Urinary bladder (tissue), 4 donors: Measurements from ENCODE around the gene TMEM168. TPM values are rescaled to one million over a fixed set of nuclear protein-coding genes. Genes with fewer than 3 reads are reported as not detected.
"Not testable (repeated sequence)": the region's sequence is repeated elsewhere in the genome, so short reads cannot be mapped to it uniquely, and the experiment has no call there.

Source experiments
- DNase-seq: peaks from one replicate; pipeline ENCODE4 v3.0.0-alpha.2; 2015; ENCODE audit errors: extremely low spot score
- H3K27ac ChIP-seq: one replicate; pipeline ENCODE4 v1.5.1; 2013; ENCODE audit warnings: low read depth, mild to moderate bottlenecking, moderate library complexity
- H3K36me3 ChIP-seq: one replicate; pipeline ENCODE4 v1.6.1; 2013; ENCODE audit warnings: mild to moderate bottlenecking, moderate library complexity; ENCODE audit not compliant: insufficient read depth
- H3K4me1 ChIP-seq: one replicate; pipeline ENCODE4 v1.6.1; 2013; ENCODE audit warnings: mild to moderate bottlenecking, moderate library complexity; ENCODE audit not compliant: insufficient read depth
- H3K4me3 ChIP-seq: one replicate; pipeline ENCODE4 v1.5.1; 2013; ENCODE audit warnings: low read depth, low read length
- WGBS: extraction: QIAGEN DNeasy Blood & Tissue Kit; methylation state at CpG from one replicate; pipeline ENCODE4 v1.1.7; 2013; 5-methylcytosine and 5-hydroxymethylcytosine counted together
- polyA plus RNA-seq: library from polyadenylated mRNA; stranded (reverse); fragments of 200-250 nt; gene quantifications from one replicate; pipeline ENCODE4 v1.2.3, GENCODE V29; 2013
- total RNA-seq: library from RNA; depleted of rRNA; stranded (reverse); fragments of >200 nt; gene quantifications from one replicate; pipeline ENCODE4 v1.2.3, GENCODE V29; 2014
- donor health status: healthy with polysubstance abuse.
- donor health status: healthy.

TMEM168 gene
- total and polyA plus RNA-seq, 2 donors, result 16.4 to 84.2 TPM

DNA sequence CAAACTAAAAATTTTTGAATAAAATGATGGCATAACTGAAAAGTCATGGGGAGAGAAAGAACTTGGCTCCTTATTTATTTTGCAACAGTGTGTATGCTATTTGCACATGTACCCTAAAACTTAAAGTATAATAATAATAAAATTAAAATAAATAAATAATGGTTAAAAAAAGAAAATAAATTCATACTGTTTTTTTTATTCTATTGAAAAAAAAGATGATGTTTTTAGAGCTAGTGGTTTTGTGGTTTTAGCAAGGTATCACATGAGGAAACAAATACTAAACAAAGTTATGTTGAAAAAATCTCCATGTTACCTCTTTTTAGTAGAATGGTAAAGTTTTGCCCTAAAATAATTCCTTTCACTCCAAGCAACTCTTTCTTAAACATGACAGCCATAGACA lies 26.2 kb downstream of the TMEM168 start:
- no peak for DNase-seq
- H3K36me3 ChIP-seq, result peaks cover 2% of the 10 kb centered on the region
- H3K4me1 ChIP-seq, result no peaks in the 10 kb centered on the region
- no peak overlapping the region for H3K27ac ChIP-seq
- no peak overlapping the region for H3K4me3 ChIP-seq

DNA sequence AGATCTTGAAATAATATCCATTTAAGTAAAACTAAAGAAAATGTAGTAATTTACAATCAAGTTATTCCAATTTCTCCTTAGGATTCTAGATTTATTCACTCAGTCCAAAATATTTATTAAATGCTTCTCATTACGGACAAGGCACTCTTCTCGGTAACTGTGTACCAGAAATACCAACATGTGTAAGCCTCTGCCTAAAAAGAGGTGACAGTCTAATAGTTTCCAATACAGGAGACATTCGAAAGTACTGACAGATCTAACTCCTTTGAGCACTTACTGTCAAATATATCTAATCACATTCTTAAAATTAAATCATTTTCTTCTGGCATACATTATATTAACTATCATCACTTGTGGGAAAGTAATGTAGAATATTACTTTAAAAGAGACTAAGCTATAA lies 26.9 kb downstream of the TMEM168 start:
- peaks cover 2% of the 10 kb centered on the region for H3K36me3 ChIP-seq
- DNase-seq, result no peak
- H3K4me3 ChIP-seq, result no peak overlapping the region
- no peak overlapping the region for H3K27ac ChIP-seq
- no peaks in the 10 kb centered on the region for H3K4me1 ChIP-seq
- 80% methylated on average over 3 of the region's 3 CpGs for WGBS

DNA sequence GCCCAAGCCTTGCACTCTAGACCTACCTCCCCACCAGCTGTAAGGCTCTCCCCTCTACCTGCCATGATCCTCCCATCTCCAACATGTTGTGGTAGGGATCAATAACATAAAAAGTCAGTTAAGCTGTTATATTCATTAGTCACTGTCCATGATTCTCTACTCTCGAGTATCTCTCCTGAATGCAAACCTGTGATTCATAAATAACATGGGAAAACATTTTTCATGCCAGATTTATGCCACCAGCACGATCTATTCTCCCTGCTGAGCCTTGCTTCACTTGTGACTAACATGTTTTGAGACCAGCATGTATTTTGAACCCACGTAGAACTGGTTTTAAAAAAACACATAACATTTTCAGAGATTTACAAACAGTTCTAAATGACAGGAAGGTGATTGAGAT lies 30.3 kb downstream of the TMEM168 start:
- H3K36me3 ChIP-seq, result no peaks in the 10 kb centered on the region
- WGBS, result 89% methylated on average over 3 of the region's 3 CpGs
- no peak for DNase-seq
- no peak overlapping the region for H3K4me3 ChIP-seq
- no peak overlapping the region for H3K27ac ChIP-seq
- H3K4me1 ChIP-seq, result no peaks in the 10 kb centered on the region

DNA sequence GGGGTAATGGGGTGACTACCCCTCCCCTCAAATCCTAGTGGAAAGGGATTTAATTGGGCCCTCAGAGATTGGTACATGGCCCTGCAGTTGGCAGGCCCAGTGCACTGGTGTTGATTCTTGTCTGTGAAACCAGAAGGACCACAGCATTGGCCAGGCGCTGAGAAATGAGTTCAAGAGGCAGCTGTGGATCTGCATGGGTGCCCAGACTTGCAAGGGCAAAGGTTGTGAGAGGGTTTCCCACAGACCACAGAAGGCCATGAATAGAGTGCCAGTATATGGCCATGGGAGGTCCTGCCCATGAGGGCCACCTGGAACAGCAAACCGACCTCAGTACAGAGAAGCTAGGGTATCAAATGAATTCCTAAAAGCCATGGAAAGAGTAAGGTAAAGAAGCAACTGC lies 32.9 kb downstream of the TMEM168 start:
- Histone ChIP-seq H3K36me3 (no peaks in the 10 kb centered on the region), H3K27ac (no peak overlapping the region), H3K4me3 (no peak overlapping the region), H3K4me1 (no peaks in the 10 kb centered on the region)
- no peak for DNase-seq
- WGBS, result 97% methylated on average over 2 of the region's 2 CpGs

DNA sequence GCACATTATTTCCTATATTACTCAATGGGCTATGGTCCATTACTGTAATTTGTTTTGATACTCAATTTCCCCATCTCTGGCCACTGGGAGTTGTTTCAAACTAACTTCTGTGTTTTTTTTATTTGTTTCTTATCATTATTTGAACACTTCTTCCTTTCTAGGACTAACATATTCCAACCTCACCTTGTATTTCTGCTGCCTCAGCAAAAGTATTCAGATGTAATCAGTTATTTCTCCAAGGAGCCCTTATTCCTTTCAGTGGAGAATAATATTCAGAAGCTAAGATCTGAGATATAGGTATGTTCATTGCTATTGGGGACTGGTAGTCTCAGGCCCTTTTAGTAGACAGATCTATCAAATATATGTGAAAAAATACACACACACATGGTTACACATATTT lies 36.9 kb downstream of the TMEM168 start:
- H3K4me1 ChIP-seq, result no peaks in the 10 kb centered on the region
- no peak for DNase-seq
- no peak overlapping the region for H3K4me3 ChIP-seq
- H3K27ac ChIP-seq, result no peak overlapping the region
- no peaks in the 10 kb centered on the region for H3K36me3 ChIP-seq

DNA sequence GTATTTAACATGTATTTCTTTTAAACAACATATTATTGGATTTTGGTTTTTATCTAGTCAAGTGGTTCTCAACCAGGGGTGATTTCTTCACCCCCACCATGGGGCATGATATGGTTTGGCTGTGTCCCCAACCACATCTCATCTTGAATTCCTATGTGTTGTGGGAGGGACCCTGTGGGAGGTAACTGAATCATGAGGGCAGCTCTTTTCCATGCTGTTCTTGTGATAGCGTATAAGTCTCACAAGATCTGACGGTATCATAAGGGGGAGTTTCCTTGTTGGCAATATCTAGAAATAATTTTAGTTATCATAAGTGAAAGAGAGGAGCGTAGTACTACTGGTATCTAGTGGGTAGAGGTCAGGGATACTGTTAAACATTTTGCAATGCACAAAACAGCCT lies 37.6 kb downstream of the TMEM168 start:
- Histone ChIP-seq H3K27ac (no peak overlapping the region), H3K4me1 (no peaks in the 10 kb centered on the region), H3K36me3 (no peaks in the 10 kb centered on the region), H3K4me3 (no peak overlapping the region)
- WGBS, result 89% methylated on average over 3 of the region's 3 CpGs
- DNase-seq, result no peak

DNA sequence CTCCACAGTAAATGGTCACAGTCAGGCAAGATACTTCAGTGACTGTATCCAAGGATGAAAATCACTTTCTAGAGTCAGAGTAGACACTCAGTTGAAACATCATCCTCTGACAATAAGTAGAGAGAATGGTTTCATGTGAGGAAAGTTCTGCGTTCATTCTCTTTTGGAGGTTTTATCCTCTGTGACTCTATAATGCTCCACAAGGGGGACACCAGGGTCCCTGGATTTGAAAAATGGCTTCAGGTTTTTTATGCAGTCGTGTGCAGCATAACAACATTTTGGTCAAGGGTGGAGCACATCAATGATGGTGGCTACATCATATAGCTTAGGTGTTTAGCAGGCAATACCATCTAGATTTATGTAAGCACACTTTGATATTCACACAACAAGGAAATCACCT lies 40.4 kb downstream of the TMEM168 start:
- H3K4me3 ChIP-seq, result no peak overlapping the region
- H3K36me3 ChIP-seq, result no peaks in the 10 kb centered on the region
- H3K4me1 ChIP-seq, result no peaks in the 10 kb centered on the region
- 76% methylated on average over 2 of the region's 2 CpGs for WGBS
- DNase-seq, result no peak
- no peak overlapping the region for H3K27ac ChIP-seq

DNA sequence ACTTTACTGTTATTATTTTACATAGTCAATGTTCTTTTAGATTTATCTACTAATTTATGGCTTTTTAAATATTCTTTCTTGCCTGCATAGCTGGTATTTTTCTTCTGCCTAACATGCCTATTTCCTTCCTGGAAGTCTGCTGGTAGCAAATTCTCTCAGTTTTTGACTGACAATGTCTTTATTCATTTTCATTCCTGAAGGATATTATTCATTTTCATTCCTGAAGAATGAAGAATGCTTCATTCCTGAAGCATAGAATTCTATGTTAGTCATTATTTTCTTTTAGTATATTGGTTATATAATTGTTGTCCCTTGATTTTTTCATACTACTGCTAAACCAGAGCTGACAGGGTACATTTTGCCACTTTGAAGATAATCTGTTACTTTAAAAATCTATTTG lies 41.8 kb downstream of the TMEM168 start:
- Histone ChIP-seq H3K27ac (no peak overlapping the region), H3K36me3 (no peaks in the 10 kb centered on the region), H3K4me1 (no peaks in the 10 kb centered on the region), H3K4me3 (no peak overlapping the region)
- DNase-seq, result no peak

DNA sequence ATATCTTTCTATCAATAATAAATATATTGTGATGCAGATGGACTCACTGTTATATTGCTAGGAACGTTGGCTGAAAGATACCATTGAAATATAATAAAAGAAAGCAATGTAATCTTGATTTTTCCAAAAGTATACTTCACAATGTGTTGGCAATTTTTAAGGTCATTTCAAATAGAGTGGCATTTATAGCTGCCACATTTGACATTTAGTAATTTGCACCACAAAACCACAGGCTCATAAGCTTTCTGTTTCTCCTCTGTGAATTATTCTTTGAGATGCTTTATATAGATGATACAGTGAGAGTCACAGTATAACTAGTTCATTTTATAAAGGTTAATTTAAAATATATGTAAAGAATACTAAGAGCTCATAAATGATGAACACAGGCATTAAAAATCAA lies 44.6 kb downstream of the TMEM168 start:
- Histone ChIP-seq H3K36me3 (no peaks in the 10 kb centered on the region), H3K27ac (no peak overlapping the region), H3K4me3 (no peak overlapping the region), H3K4me1 (no peaks in the 10 kb centered on the region)
- DNase-seq, result no peak
- WGBS, result 69% methylated on average over 1 of the region's 1 CpG

DNA sequence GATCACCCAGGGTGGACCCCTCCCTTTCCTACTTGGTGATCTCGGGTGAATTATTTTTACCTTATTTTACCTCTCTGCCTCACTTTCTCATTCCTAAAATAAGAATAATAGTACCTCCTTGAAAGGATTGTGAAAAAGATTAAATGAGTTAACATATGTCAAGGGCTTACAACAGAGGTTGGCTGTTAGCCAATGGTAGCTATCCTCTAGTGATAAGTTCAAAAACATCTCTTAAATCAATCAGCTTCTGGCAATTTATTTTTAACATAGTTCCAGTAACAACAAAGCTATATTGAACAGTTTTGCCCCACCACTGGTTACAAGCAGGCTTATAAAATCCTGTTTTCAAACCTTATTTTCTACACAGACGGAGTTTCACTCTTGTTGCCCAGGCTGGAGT lies 45.4 kb downstream of the TMEM168 start:
- H3K4me1 ChIP-seq, result no peaks in the 10 kb centered on the region
- no peak for DNase-seq
- no peak overlapping the region for H3K27ac ChIP-seq
- H3K36me3 ChIP-seq, result no peaks in the 10 kb centered on the region
- no peak overlapping the region for H3K4me3 ChIP-seq
- WGBS, result 63% methylated on average over 2 of the region's 2 CpGs

DNA sequence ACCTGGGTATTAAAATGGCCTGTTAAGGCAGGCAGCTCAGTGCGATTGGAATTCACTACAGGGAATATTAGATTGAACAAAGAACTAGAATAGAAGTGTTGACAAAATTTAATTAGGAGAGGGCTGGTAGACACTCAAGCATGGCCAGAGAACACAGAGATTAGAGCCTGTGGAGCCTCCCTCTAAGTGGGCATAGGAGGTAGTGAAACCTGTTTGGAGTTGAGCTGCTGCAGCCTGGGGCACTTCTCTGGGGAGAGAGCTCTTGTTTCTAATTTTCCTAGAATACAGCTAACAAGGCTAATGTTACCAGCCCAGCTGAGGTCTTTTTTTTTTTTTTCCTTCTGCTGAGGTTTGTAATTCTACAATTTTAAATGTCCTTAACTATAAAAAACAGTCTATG lies 46.4 kb downstream of the TMEM168 start:
- no peak overlapping the region for H3K4me3 ChIP-seq
- no peaks in the 10 kb centered on the region for H3K4me1 ChIP-seq
- WGBS, result 100% methylated on average over 1 of the region's 1 CpG
- no peak for DNase-seq
- no peaks in the 10 kb centered on the region for H3K36me3 ChIP-seq
- H3K27ac ChIP-seq, result no peak overlapping the region

DNA sequence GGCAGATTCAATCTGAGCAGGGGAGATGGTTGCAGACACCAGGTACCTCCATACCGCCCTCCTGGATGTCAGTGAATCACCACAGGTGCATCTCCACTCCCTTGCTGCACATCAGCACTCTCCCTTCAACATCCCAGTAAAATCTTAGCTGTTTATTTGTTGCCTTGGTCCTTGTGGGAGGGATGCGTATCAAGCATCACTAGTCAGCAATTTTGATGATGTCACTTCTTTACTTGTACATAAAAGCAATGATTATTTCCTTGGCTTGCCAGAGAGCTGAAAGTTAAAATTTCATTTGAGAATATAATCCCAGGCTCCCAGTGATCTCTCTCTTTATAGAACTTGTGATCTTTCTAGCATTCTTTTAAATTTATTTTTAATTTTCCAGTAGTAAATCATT lies 49.5 kb downstream of the TMEM168 start:
- 95% methylated on average over 2 of the region's 2 CpGs for WGBS
- no peak overlapping the region for H3K4me3 ChIP-seq
- no peaks in the 10 kb centered on the region for H3K36me3 ChIP-seq
- no peak for DNase-seq
- H3K4me1 ChIP-seq, result no peaks in the 10 kb centered on the region
- H3K27ac ChIP-seq, result no peak overlapping the region

DNA sequence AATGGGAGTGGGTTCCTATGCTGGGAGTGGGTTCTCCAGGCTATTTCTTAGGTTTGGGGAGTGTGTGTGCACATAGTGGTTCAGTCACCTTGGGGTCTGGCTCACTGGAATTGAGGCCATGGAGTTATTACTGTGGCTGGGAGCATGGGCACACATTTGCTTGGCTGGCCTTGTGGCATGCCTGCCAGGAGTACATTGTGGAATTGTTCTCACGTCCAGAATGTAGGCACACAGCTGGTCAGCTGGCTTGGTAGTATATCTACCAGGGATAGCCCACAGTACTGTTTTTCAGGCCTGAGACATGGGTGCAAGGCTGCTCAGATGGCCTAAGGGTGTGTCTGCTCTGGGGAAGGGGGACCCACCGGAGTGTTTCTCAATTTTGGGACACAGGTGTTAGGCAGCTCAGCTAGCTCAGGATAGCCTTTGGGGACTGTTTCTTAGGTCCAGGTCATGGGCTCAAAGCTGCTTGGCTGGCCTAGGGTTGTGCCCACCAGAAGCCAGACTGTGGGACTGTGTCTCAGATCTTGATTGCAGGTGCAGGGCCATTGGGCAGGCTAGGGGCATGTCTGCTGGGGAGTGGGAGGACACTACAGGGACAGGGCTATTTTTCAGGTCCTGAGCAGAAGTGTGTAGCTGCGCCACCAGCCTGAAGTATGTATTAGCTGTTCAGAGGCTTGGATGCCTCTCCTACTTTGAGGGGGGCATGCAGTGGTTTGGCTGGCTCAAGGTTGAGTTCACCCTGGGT lies 50.6 kb downstream of the TMEM168 start:
- no peak for DNase-seq
- WGBS, result 94% methylated on average over 3 of the region's 3 CpGs
- H3K4me3 ChIP-seq, result no peak overlapping the region
- no peak overlapping the region for H3K27ac ChIP-seq
- no peaks in the 10 kb centered on the region for H3K4me1 ChIP-seq
- H3K36me3 ChIP-seq, result no peaks in the 10 kb centered on the region

DNA sequence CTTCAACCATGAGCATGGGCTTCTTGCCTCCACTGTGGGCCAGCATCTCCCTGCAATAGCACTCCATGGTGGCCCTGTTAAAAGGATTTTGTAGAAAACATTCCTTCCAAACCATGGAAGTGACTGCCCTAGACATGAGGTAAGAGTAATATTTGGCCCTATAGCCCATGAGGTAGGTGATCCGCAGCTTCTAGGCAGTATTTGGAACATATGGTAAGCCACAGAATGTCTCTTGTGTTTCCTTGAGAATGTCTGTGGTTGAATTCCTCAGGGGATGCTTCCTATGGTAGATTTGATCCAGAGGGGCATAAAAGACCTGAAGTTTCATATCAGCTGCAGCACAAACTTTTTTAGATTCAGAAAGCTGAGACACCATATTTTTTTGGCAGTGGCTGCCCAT lies 54.9 kb downstream of the TMEM168 start:
- Histone ChIP-seq H3K27ac (no peak overlapping the region), H3K4me1 (no peaks in the 10 kb centered on the region), H3K36me3 (no peaks in the 10 kb centered on the region), H3K4me3 (no peak overlapping the region)
- no peak for DNase-seq
- WGBS, result 97% methylated on average over 1 of the region's 1 CpG

DNA sequence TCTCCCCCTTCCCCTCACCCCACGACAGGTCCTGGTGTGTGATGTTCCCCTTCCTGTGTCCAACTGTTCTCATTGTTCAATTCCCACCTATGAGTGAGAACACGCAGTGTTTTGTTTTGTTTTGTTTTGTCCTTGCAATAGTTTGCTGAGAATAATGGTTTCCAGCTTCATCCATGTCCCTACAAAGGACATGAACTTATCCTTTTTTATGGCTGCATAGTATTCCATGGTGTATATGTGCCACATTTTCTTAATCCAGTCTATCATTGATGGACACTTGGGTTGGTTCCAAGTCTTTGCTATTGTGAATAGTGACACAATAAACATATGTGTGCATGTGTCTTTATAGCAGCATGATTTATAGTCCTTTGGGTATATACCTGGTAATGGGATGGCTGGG lies 58.9 kb downstream of the TMEM168 start:
- 96% methylated on average over 2 of the region's 2 CpGs for WGBS
- not testable (repeated sequence) for H3K4me3 ChIP-seq, H3K4me1 ChIP-seq, H3K27ac ChIP-seq, H3K36me3 ChIP-seq, DNase-seq
